ENCODE measurements around the gene GAS7. TPM values are rescaled to one million over a fixed set of nuclear protein-coding genes. Genes with fewer than 3 reads are reported as not detected.
A peak's percentile ranks its signal among the peaks of the same experiment; 100 is the strongest.

GAS7 gene
- total RNA-seq, 2 donors from 2014 or later = 10.3 to 144 TPM

DNA sequence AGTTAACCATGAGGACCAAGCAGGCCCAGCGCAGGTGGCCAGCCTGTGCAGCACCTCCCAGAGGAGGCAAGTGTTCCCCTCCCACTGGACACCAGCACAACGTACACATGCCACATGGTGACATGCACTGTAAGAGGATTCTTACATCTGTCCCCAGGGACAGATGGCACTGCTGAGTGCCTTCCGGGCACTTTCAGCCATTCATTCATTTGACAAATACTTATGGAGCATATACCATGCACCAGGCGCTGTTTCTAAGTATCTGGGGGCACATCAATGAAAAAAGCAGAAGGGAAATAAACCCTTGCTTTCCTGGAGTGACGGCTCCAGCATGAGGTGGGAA lies 79.6 kb downstream of the GAS7 start:
- TF ChIP-seq POLR2A (IDR thresholded peaks at IDR 0.05) (no peak), POLR2AphosphoS5 (IDR thresholded peaks at IDR 0.05) (no peak), CTCF (IDR thresholded peaks at IDR 0.05) (no peak)
- Histone ChIP-seq H3K4me3 (no peak overlapping the region), H3K36me3 (no peaks in the 10 kb centered on the region), H3K27ac (no peak overlapping the region), H3K27me3 (replicated peaks; ENCODE audit: insufficient read depth) (no peaks in the 10 kb centered on the region), H3K4me1 (replicated peaks) (no peaks in the 10 kb centered on the region), H3K9me3 (no peaks in the 10 kb centered on the region)
- intact Hi-C loops (cut with DNase I) = loop anchor here (10.0 kb wide), 1 partner anchor 96 kb away; no protein-coding TSS in a partner anchor
- no peak for DNase-seq (ENCODE audit: low spot score)
- WGBS = 95% methylated on average over 5 of the region's 5 CpGs

DNA sequence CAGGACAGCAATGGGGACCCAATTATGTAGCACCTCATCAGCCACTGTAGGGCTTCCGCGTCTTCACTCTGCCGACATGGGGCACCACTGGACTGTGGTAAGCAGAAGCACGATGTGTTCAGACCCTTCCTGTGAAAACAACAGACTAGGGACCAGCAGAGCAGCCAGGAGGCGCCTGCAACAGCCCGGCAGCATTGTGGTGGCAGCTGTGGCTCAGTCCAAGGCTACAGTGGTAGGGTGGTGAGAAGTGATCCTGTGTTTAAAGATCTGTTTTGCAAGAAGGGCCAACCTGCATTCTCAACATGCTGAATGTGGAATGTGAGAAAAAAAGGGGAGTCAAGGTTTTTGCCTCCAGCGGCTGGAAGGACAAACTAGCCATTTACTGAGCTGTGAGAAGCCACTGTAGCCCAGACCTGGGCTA lies 80.8 kb downstream of the GAS7 start:
- Histone ChIP-seq H3K4me3 (no peak overlapping the region), H3K4me1 (replicated peaks) (no peaks in the 10 kb centered on the region), H3K27ac (no peak overlapping the region), H3K36me3 (no peaks in the 10 kb centered on the region), H3K27me3 (replicated peaks; ENCODE audit: insufficient read depth) (no peaks in the 10 kb centered on the region), H3K9me3 (no peaks in the 10 kb centered on the region)
- DNase-seq (ENCODE audit: low spot score) = no peak
- WGBS = 87% methylated on average over 7 of the region's 7 CpGs
- intact Hi-C loops (cut with DNase I) = loop anchor here (10.0 kb wide), 1 partner anchor 97 kb away; no protein-coding TSS in a partner anchor
- TF ChIP-seq POLR2A (IDR thresholded peaks at IDR 0.05) (no peak), CTCF (IDR thresholded peaks at IDR 0.05) (peak in 1 of 4 experiments; percentile 8), POLR2AphosphoS5 (IDR thresholded peaks at IDR 0.05) (no peak)

DNA sequence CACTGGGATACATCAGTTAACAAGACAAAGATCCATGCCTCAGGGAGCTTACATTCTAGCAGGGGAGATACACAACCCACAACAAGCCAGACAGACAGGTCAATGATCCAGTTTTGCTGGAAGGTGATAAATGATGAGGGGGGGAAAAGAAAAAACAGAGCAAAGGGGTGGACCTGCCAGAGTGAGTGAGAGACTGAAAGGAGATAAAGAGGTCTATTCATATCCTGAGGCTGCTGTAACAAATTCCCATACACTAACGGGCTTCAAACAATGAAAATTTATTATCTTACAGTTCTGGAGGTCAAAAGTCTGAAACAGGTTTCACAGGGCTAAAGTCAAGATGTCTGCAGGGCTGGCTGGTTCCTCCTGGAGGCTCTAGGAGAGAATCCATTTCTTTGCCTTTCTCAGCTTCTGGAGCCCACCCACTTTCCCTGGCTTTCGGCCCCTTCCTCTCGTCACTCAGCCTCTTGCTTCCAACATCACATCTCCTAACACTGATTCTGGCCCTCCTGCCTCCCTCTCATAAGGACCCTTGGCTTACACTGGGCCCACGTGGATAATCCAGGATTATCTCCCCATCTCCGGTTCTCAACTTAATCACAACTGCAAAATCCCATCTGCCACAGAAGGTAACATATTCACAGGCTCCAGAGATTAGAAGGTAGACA lies 81.5 kb downstream of the GAS7 start:
- no peaks in the 10 kb centered on the region for H3K36me3 ChIP-seq
- no peak overlapping the region for H3K27ac ChIP-seq
- no peaks in the 10 kb centered on the region for H3K4me1 ChIP-seq (replicated peaks)
- intact Hi-C loops (cut with DNase I) = loop anchor here (10.0 kb wide), 1 partner anchor 98 kb away; no protein-coding TSS in a partner anchor
- TF ChIP-seq POLR2AphosphoS5 (IDR thresholded peaks at IDR 0.05) = no peak
- TF ChIP-seq CTCF (IDR thresholded peaks at IDR 0.05) = no peak
- no peak for TF ChIP-seq POLR2A (IDR thresholded peaks at IDR 0.05)
- WGBS = 83% methylated on average over 5 of the region's 5 CpGs
- no peaks in the 10 kb centered on the region for H3K9me3 ChIP-seq
- DNase-seq (ENCODE audit: low spot score) = no peak
- no peak overlapping the region for H3K4me3 ChIP-seq
- H3K27me3 ChIP-seq (replicated peaks; ENCODE audit: insufficient read depth) = no peaks in the 10 kb centered on the region

DNA sequence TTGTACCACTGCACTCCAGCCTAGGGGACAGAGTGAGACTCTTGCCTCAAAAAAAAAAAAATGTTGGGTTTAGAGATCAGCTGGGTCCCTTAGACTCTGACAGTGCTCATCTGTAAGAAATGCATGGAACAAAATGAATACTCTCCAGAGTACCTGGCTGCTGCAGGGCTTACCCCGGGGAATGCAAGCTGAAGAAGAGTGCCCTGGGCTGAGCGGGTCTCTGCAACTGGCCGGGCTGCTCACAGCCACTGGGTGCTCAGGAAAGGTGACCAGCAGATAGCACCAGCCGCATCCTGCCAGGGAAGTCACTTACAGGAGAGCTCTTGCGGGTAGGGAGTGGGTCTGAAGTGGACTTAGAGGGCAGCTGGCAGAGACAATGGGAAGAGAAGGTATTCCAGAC lies 82.1 kb downstream of the GAS7 start:
- Histone ChIP-seq H3K4me3 (no peak overlapping the region), H3K27ac (no peak overlapping the region), H3K9me3 (no peaks in the 10 kb centered on the region), H3K4me1 (replicated peaks) (no peaks in the 10 kb centered on the region), H3K36me3 (no peaks in the 10 kb centered on the region), H3K27me3 (replicated peaks; ENCODE audit: insufficient read depth) (no peaks in the 10 kb centered on the region)
- DNase-seq (ENCODE audit: low spot score) = no peak
- intact Hi-C loops (cut with DNase I) = loop anchor here (10.0 kb wide), 1 partner anchor 99 kb away; no protein-coding TSS in a partner anchor
- WGBS = 95% methylated on average over 5 of the region's 5 CpGs
- TF ChIP-seq POLR2AphosphoS5 (IDR thresholded peaks at IDR 0.05) = no peak
- TF ChIP-seq CTCF (IDR thresholded peaks at IDR 0.05) = no peak
- no peak for TF ChIP-seq POLR2A (IDR thresholded peaks at IDR 0.05)

DNA sequence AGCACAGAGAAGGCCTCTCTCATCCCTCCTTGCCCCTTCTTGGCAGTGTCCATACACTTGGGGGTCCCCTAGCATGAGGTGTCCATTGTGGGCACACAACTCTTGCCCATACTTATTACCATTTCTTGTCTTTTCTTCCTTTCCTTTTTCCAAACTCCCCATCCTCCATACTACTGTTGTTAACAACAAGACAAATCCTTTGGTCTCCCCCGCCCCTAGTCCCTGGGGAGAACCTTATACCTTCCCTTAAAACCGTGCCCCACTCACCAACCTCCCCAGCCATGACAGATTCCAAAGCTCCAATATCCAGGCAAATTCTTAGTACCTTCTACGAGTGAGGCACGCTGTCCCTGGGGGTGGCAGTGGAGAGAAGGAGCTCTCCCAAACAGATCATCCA lies 82.9 kb downstream of the GAS7 start:
- Histone ChIP-seq H3K27ac (no peak overlapping the region), H3K4me3 (no peak overlapping the region), H3K27me3 (replicated peaks; ENCODE audit: insufficient read depth) (no peaks in the 10 kb centered on the region), H3K9me3 (no peaks in the 10 kb centered on the region), H3K36me3 (no peaks in the 10 kb centered on the region), H3K4me1 (replicated peaks) (no peaks in the 10 kb centered on the region)
- no peak for DNase-seq (ENCODE audit: low spot score)
- TF ChIP-seq CTCF (IDR thresholded peaks at IDR 0.05) (no peak), POLR2A (IDR thresholded peaks at IDR 0.05) (no peak), POLR2AphosphoS5 (IDR thresholded peaks at IDR 0.05) (no peak)
- intact Hi-C loops (cut with DNase I) = loop anchor here (1.0 to 10.0 kb wide), 2 partner anchors 23 to 99 kb away; no protein-coding TSS in a partner anchor
- WGBS = 84% methylated on average over 4 of the region's 4 CpGs

Data from prostate gland (tissue), 2 donors.